GM18526 (cell line): ENCODE results near the gene MTURN.

Experiments
- POLR2A ChIP-seq: IDR thresholded peaks from 3 replicates; pipeline ENCODE4 v1.6.1; 2011; ENCODE audit not compliant: insufficient read length; ENCODE audit errors: extremely low read depth

The MTURN gene

DNA sequence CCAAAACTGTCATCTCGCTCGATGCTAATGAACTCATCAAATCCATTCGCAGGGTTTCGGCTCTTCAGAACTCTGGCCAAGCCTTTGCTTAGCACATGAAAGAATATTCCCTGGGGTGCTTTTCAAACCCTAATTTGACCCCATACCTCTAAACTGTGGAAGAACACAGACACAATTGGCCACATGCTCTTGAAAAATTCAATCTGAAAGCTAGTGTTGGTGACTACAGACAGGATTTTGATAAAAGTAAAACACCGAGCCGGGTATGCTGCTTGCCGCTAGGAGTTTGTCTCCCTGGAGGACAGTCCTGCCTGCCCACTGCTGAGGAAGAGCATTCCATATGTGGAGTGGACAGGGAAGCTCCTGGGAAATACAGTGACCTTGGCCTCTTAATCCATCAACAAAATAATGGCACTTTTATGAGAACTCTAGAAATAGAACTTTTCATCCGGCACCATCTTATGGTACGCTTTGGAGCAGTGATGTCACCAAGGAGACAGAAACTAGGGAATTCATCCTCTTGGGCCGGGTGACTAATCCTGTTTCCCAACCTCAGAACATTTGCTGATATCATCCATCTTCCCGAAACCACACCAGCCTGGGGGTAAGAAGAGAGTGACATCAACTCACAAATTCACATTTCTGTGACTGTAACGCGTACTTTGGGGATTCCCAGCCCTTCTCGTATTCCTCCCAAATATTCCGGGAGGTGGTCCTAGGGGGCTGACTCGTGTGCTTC is 34.2 kb downstream of the MTURN start:
- no peak for TF ChIP-seq POLR2A

DNA sequence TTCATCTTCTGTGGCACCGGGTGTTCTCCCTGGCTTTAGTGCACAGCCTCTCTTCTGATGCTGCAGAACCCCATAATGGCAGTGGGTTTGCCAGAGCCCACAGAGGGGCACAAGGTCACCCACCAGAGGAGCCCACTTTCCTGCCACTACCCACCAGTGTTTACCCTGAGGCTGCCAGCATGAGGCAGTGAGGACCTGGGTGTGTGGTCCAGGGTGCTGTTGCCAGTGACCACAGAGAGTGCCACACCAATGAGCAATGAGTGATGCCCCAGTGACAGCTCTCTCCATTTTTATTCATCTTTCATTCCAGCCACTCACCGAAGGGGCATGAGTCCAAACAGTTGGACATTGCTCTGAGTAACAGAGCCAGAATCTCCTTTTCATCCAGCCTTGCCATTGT is 34.8 kb downstream of the MTURN start:
- no peak for TF ChIP-seq POLR2A

DNA sequence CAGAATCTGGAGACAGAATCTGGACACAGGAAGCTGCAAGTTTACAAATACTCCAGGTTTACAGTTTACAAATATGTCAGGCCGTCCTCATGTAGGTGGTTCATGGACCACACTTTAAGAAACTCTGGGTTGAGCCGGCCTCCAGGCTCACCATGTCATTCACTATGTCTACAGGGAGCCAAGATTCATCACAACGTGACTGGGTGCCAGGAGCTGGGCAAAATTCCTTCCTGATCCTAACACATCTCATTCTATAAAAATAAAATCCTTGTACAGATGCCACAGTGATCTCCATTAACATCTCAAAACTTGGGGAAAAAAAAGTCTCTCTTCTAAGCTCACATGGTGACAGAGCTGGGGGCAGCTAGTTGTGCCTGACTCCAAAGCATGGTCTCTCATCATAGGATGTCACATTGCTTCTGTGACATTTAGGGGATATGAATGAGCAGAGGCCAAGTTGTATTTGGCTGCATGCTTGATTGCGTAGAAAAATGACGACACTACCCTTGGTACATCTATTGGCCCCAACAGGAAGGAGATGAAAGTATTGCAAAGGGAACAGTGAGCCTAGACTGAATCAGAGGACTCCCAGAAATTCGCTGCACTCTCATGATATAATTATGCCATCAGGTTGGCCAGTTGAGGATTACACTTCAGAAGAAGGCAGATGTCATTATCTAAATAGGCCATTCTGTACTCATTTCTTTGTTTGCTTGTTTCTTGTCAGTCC is 35.9 kb downstream of the MTURN start:
- TF ChIP-seq POLR2A, result no peak

DNA sequence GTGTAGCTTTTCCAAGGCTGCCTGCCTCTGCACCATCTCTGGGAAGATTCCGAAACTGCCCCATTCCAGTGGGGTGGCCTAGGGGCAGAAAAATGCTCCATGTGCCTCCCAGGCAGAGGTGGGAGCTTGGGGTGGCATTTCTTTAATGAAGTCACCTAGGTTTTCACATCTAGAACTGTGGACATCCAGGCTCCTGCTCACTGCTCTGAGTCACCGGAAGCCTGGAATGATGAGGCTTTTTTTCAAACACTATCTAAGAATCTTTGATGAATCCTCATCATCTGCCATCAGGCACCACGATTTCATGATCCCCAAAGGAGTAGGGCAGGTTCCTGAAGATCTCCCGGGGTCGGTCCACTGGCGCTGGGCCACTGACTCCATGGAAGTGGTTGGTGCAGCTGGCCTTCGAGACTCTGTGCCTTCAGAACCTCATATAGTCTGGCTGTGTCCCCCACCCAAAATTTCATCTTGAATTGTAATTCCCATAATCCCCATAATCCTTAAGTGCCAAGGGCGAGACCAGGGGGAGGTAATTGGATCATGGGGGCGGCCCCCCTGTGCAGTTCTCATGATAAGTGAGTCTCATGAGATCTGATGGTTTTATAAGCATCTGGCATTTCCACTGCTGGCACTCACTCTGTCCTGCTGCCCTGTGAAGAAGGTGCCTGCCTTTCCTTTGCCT is 37.1 kb downstream of the MTURN start:
- TF ChIP-seq POLR2A, result no peak

DNA sequence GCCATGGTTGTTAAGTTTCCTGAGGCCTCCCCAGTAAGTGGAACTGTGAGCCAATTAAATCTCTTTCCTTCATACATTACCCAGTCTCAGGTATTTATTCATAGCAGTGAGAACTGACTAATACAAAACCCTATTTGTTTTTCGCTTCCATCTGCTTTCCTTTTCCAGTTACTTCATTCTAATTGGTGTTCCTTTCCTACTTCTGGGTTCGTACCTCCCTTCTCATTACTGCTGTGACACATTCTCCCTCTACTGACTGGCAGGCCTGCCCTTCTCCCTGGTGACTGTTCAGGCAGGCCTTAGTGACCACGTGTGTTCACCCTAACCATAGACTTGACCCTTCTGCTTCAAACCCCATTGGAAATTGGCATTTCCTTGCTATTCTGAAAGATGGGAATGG is 37.7 kb downstream of the MTURN start:
- no peak for TF ChIP-seq POLR2A

DNA sequence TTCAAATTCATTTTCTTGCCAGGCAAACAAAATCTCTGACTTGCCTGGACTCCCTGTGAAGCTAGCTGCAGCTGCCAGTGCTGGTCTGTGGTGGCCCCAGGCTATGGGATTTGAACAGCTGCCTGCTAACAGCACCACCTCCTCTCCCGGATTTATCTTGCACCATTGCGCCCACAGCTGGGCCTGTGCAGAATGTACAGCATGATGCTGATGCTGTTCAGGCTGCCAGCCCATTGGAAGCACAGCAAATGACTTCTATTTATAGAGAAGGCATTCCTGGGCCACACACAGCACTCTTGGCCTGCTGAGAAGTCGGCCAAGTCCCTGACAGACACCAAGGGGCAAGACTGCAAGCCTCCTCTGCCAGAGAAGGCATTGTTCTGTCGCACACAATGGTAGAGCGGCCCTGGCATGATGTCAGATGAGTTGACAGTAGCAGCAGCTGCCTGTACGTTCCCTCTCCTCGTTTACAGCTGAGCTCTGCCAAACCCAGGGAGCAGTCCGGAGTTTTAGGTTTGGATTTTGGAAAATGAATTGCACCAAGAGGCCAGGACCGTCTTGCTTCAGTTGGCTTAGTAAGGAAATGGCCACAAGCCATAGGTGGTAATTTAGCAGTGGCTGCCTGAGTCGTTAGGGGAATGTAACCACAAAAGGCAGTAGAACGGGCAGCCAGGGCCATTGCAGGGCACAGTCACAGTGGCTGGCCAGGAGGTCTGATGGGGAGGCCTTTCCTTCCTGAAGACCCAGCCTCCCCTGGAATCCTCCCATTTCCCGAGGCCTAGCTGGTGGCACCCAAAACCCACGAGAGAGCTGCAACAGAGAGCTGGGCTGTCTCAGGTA is 38.5 kb downstream of the MTURN start:
- no peak for TF ChIP-seq POLR2A

DNA sequence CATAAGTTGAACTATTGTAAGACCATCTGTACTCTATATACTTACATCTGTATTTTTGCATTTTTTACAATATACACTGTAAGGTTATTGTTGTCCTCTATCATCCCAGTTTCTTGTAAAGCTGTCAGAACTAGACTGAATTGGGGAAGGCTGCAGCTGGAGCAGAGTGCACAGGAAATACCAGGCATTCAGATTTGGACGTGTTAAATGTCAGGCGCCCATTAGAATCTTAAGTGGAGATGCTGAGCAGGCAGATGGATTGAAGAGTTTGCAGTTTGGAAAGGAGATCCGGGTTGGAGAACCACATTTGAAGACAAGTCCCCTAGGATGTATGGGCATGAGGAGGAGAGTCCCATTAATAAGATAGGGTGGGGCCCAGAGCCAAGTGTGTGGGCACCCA is 40.4 kb downstream of the MTURN start:
- TF ChIP-seq POLR2A, result no peak

DNA sequence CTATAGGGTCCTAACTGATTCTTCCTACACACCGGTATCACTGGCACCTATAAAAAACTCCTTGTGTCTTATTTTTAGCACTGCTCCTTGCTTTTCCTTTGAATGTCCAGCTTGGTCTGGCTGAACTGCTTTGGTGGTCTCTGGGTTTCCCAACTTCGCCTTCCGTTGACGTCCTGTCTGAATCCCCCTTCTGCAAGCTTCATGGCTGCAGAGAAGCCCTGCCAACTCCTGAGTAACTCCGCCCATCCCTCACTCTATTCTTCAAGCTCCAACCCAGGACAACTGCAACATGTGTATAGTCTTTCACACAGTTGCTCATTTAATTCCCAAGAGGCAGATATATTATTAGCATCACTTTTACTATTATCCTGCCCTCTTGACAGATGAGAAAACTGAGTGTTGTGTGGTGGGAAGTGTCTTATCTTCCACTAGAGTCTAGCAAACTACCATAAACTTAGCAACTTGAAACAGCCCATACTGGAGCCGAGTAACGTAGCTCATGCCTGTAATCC is 40.9 kb downstream of the MTURN start:
- no peak for TF ChIP-seq POLR2A

DNA sequence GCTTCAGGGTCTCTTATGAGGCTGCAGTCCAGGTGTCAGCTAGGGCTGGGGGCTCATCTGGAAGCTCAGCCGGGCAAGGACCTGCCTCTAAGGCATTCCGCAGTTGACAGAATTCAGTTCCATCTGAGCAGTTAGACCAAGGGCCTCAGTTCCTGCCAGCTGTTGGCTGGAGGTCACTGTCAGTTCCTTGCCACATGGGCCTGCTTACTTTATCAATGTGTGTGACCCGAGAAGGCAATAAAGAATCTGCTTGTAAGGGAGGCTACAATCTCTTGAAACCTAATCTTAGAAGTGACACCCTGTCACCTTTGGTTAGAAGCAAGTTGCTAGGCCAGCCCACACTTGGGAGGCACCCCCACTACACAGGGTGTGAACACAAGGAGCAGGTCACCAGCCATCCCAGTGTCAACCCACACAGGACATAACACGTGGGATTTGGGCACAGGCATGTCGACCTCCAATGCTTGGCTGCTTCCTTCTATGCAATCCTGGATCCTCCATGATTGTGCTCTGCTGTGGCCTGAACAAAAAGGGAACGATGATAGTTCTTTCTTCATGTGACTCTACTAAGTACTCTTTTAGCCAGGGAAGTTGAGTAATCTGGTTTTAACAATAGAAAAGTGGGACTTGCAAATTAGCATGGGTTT is 41.8 kb downstream of the MTURN start:
- TF ChIP-seq POLR2A, result no peak

DNA sequence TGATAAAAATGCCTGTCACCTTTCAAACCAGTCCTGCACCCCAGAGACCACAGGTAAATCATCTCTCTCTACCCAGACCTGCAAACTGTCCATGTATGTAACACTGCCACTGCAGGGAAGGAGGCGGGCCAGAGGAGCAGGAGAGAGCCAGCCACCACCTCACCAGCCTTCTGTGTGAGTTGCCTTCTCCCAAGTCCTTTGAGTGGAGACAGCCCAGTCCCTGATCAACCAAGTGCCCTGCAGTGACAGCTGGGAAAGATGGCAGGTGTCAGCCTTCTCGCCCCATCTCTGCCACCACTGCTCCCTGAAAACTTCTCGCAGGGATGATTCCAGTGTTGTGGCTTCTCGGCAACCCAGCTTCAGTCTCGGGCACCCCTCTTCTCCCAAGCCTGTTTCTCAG is 42.4 kb downstream of the MTURN start:
- no peak for TF ChIP-seq POLR2A

DNA sequence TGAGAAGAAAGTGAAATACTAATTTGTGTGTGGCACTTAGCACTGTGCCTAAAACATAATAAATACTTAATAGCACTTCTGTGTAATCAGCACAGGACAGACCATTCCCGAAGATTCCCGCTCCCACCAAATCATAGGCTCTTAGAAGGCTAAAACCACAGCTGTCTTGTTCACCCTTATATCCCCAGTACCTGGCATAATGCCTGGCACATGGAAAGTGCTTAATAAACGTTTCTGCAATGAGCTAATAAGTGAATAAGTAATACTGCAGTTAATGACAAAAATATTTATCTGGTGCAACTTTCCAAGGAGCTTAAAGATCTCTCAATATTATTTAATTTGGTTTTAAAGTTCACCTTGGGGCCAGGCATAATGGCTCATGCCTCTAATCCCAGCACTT is 43.2 kb downstream of the MTURN start:
- no peak for TF ChIP-seq POLR2A

DNA sequence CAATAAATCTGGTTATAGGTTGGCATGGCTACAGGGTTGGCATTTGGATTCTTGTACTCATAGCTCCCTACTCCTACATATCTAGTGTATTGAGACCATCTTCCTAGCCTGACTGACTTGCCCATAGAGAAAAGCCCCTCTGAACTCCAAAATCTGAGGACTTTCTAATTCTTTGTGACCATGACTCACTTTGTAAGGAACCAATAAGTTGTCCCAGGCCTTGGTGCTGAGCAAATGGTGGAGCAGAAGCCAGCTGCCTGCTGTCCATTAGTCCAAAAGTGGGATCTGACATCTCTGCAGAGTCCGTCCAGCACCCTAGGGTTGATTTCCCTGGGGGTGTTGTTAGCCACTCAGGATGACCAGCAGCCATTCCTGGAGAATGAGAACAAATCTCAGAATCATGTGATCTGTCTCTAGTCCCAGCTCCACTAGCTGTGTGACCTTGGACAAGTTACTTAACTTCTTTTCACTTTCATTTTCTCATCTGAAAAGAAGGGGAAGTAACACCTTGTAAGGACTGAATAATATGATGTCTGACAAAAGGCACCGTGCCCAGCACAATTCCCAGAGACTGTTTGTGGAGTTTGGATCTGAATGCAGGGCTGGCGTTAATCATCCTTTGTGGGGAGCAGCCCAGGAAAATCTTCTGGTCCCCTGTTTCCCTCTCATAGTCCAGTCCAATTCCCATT is 44.1 kb downstream of the MTURN start:
- TF ChIP-seq POLR2A, result no peak

DNA sequence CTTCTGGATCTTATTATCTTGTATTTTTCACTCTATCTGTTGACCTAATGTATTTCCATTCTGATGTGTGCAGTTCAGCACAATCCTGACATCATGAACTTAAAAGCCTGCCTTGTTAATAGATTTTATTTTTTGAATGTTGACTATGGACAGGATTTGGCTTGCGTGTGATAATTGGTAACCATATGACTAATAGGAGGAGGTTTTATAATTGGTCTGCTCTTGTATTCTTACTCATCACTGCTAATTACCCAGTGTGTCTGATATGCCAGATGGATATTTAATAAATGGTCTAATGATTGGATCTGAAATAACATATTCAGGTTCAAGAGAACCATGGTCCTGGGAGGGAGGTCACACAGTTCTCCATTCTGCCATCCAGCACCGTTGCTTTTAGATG is 45.9 kb downstream of the MTURN start:
- TF ChIP-seq POLR2A, result no peak

DNA sequence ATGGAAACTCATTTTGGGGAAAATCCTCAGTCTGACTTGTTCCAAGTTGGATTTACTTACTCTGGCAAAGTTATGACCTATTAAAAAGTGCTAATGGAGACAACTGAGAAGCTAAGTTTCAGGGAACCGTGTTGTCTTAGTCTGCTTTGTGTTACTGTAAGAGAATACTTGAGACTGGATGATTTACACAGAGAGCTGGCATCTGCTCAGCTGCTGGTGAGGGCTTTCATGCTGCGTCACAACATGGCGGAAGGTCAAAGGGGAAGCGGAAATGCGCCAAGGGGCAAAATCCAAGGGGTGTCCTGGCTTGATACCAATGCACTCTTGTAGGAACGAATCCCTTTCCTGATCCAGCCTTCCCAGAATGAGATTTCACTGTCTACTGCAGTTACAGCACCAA is 46.4 kb downstream of the MTURN start:
- TF ChIP-seq POLR2A, result no peak
